Endothelial cell of umbilical vein (primary cell): ENCODE data around the gene STIM1. TPM values are rescaled to one million over a fixed set of nuclear protein-coding genes. Genes with fewer than 3 reads are reported as not detected.

Experiments
- BruUV-seq: library from RNA; stranded (reverse); fragments of 400-500 nt; replicated peaks from 2 replicates; lab custom pipeline; 2021; lab: Mats Ljungman, UMichigan
- CTCF ChIA-PET: fragments of 300-600, 350-600 bp; sonication (Branson Sonifier 250); formaldehyde crosslinking; loops from one replicate; lab custom pipeline; 2021; ENCODE audit warnings: antibody characterized with exemption, inconsistent platforms; lab: Charles Lee
- POLR2A ChIA-PET: fragments of 300-600, 350-600 bp; sonication (Branson Sonifier 250); formaldehyde crosslinking; loops from one replicate; lab custom pipeline; 2021; ENCODE audit warnings: antibody characterized with exemption, inconsistent platforms; lab: Charles Lee
- DNase-seq: peaks from one replicate; pipeline ENCODE4 v3.0.0-alpha.2; 2011; ENCODE audit warnings: low read depth, low spot score
- FAIRE-seq: peaks from 2 replicates; lab custom pipeline; 2011; peaks lifted over from hg19 to GRCh38; lab: Jason Lieb, UNC
- H2AFZ ChIP-seq: 2 replicates; pipeline ENCODE4 v1.6.0; 2012; ENCODE audit warnings: low read depth, low read length, control low read depth, inconsistent platforms
- H3K27ac ChIP-seq: 2 replicates; pipeline ENCODE4 v1.5.1; 2011; ENCODE audit warnings: low read depth, mild to moderate bottlenecking, control low read depth, low read length, moderate library complexity; ENCODE audit not compliant: insufficient read depth
- H3K27me3 ChIP-seq, 2 experiments: 2 replicates each; pipeline versions ENCODE4 v1.6.0 to v1.6.1; 2011; ENCODE audit warnings: low read length in 2 of 2, mixed read lengths in 1 of 2; ENCODE audit not compliant: control insufficient read depth in 2 of 2, insufficient read depth in 2 of 2
- H3K36me3 ChIP-seq, 2 experiments: 2 replicates in 1 of 2; 3 replicates in 1 of 2; pipeline ENCODE4 v1.5.1; 2011; ENCODE audit warnings: low read length in 2 of 2, mild to moderate bottlenecking in 1 of 2, moderate library complexity in 1 of 2; ENCODE audit not compliant: control insufficient read depth in 2 of 2, insufficient read depth in 2 of 2; ENCODE audit errors: extremely low read depth in 1 of 2
- H3K4me1 ChIP-seq: 3 replicates; pipeline ENCODE4 v1.5.1; 2011; ENCODE audit warnings: mild to moderate bottlenecking, low read length; ENCODE audit not compliant: control insufficient read depth, insufficient read depth; ENCODE audit errors: extremely low read depth
- H3K4me2 ChIP-seq: 2 replicates; pipeline ENCODE4 v1.6.1; 2011; ENCODE audit warnings: low read length, control low read depth, mixed read lengths; ENCODE audit not compliant: insufficient read depth
- H3K4me3 ChIP-seq, 3 experiments: fragments of 200-600 bp in 1 of 3; sonication (generic), shearing (Covaris generic) in 1 of 3; replicated peaks in 1 of 3; 2 replicates each; pipeline ENCODE4 v1.5.1; 2011 to 2016; ENCODE audit warnings: control low read depth in 3 of 3, low read length in 3 of 3, mild to moderate bottlenecking in 2 of 3, inconsistent platforms in 1 of 3, low read depth in 1 of 3, moderate library complexity in 1 of 3; ENCODE audit not compliant: insufficient read depth in 1 of 3
- H3K79me2 ChIP-seq: 2 replicates; pipeline ENCODE4 v1.6.0; 2012; ENCODE audit warnings: low read length, inconsistent platforms; ENCODE audit not compliant: control insufficient read depth, insufficient read depth
- H3K9ac ChIP-seq: replicated peaks from 2 replicates; pipeline ENCODE3; 2011; ENCODE audit warnings: low read length, control low read depth; ENCODE audit not compliant: insufficient read depth; ENCODE audit errors: extremely low read depth
- H3K9me1 ChIP-seq: replicated peaks from 3 replicates; pipeline ENCODE4 v1.6.0; 2011; ENCODE audit warnings: mild to moderate bottlenecking, low read length; ENCODE audit not compliant: control insufficient read depth, insufficient read depth; ENCODE audit errors: extremely low read depth
- H3K9me3 ChIP-seq: replicated peaks from 2 replicates; pipeline ENCODE4 v1.5.1; 2012; ENCODE audit warnings: low read length, inconsistent platforms; ENCODE audit not compliant: control insufficient read depth, insufficient read depth
- H4K20me1 ChIP-seq: replicated peaks from 2 replicates; pipeline ENCODE3; 2011; ENCODE audit warnings: mild to moderate bottlenecking, low read length; ENCODE audit not compliant: control insufficient read depth, insufficient read depth; ENCODE audit errors: extremely low read depth
- EZH2 ChIP-seq: IDR thresholded peaks from 2 replicates; pipeline ENCODE4 v1.6.1; 2012; ENCODE audit warnings: borderline replicate concordance, low read depth, mild to moderate bottlenecking, moderate library complexity, low read length, inconsistent platforms; ENCODE audit not compliant: severe bottlenecking
- FOS ChIP-seq: IDR thresholded peaks from 2 replicates; pipeline ENCODE4 v1.6.1; 2011; ENCODE audit warnings: mild to moderate bottlenecking, low read length, moderate library complexity, borderline replicate concordance; ENCODE audit not compliant: insufficient read depth
- GATA2 ChIP-seq: IDR thresholded peaks from 2 replicates; pipeline ENCODE4 v1.7.0; 2011; ENCODE audit warnings: low read depth, mild to moderate bottlenecking, moderate library complexity, mixed read lengths, low read length; ENCODE audit not compliant: insufficient read length, insufficient read depth
- JUN ChIP-seq: IDR thresholded peaks from 2 replicates; pipeline ENCODE4 v1.6.1; 2011; ENCODE audit warnings: borderline replicate concordance, low read depth; ENCODE audit not compliant: insufficient read length, insufficient read depth
- MYC ChIP-seq: IDR thresholded peaks from one replicate; pipeline ENCODE4 v1.6.1; 2011; ENCODE audit warnings: mild to moderate bottlenecking, low read depth, low read length
- POLR2A ChIP-seq: IDR thresholded peaks from 2 replicates; pipeline ENCODE4 v1.6.1; 2012; ENCODE audit warnings: low read depth, mild to moderate bottlenecking, control low read depth, low read length
- POLR2AphosphoS5 ChIP-seq: IDR thresholded peaks from 2 replicates; pipeline ENCODE4 v1.6.1; 2012; ENCODE audit warnings: low read depth, mild to moderate bottlenecking, control low read depth, low read length, moderate library complexity; ENCODE audit not compliant: insufficient read depth
- dilution Hi-C: fragments of 300-500 bp; cut with MboI; formaldehyde crosslinking; loops from one replicate; pipeline ENCODE4 v1.15.0; 2019; ENCODE audit warnings: low sequenced_read_pairs; ENCODE audit not compliant: extremely low pct_ligation_motif_present
- intact Hi-C: fragments of 100-400 bp; cut with micrococcal nuclease; formaldehyde crosslinking; loops from one replicate; pipeline ENCODE4 v1.10.0; 2022
- polyA plus RNA-seq, 4 experiments: library from polyadenylated mRNA; depleted of rRNA in 3 of 4; stranded (reverse) in 3 of 4; unstranded in 1 of 4; fragments of >200 nt; gene quantifications; 2 replicates each; pipeline versions ENCODE4 v1.2.1 to v1.2.3, GENCODE V29; 2011 to 2012; ENCODE audit warnings: missing spikeins in 1 of 4
- total RNA-seq: library from RNA; stranded (reverse); gene quantifications from 2 replicates; pipeline ENCODE4 v1.2.3, GENCODE V29; 2021
- TF ChIP-seq, protein P1 (sequence below), 2 donors: IDR thresholded peaks; 1 replicate in 1 of 2; 2 replicates in 1 of 2; pipeline ENCODE4 v1.5.1; 2011; ENCODE audit warnings: low read length in 2 of 2, mild to moderate bottlenecking in 2 of 2, moderate library complexity in 2 of 2, control low read depth in 1 of 2, inconsistent platforms in 1 of 2, low read depth in 1 of 2; ENCODE audit not compliant: insufficient read depth in 1 of 2; ENCODE audit errors: extremely low read depth in 1 of 2
- TF ChIP-seq, protein P2 (sequence below): IDR thresholded peaks from 2 replicates; pipeline ENCODE4 v1.6.1; 2011; ENCODE audit not compliant: insufficient read depth, insufficient read length

STIM1 gene
- total and polyA plus RNA-seq, 2 donors (not counting 3 experiments of a cell fraction or from before 2014, with no cell fraction given) = 32.7 to 33.4 TPM

DNA sequence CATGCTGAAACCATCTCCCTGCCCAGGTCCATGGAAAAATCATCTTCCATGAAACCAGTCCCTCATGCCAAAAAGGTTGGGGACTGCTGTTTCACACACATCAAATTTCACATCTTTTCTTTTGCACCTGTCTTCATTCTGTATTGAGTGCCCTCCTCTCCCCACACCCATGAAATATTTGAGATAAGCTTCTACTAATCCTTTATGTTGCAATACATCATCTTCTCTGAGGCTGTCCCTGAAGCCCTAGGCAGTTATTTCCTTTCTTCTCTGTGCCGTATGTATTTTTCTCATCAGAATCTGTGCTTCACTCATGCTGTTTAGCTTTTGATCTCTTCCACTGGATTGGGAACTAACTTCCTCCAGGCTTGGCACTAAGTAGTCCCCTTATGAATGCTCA is 199.2 kb downstream of the STIM1 start:
- TF ChIP-seq GATA2 (no peak), MYC (no peak), POLR2AphosphoS5 (no peak), FOS (no peak), POLR2A (no peak), JUN (no peak), EZH2 (no peak)
- TF ChIP-seq, protein P1, sequence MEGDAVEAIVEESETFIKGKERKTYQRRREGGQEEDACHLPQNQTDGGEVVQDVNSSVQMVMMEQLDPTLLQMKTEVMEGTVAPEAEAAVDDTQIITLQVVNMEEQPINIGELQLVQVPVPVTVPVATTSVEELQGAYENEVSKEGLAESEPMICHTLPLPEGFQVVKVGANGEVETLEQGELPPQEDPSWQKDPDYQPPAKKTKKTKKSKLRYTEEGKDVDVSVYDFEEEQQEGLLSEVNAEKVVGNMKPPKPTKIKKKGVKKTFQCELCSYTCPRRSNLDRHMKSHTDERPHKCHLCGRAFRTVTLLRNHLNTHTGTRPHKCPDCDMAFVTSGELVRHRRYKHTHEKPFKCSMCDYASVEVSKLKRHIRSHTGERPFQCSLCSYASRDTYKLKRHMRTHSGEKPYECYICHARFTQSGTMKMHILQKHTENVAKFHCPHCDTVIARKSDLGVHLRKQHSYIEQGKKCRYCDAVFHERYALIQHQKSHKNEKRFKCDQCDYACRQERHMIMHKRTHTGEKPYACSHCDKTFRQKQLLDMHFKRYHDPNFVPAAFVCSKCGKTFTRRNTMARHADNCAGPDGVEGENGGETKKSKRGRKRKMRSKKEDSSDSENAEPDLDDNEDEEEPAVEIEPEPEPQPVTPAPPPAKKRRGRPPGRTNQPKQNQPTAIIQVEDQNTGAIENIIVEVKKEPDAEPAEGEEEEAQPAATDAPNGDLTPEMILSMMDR (IDR thresholded peaks at IDR 0.05; ENCODE audit: extremely low read depth in 1 of 2, insufficient read depth in 1 of 2, low read depth in 1 of 2, low read length in 2 of 2) = no peak
- TF ChIP-seq, protein P2, sequence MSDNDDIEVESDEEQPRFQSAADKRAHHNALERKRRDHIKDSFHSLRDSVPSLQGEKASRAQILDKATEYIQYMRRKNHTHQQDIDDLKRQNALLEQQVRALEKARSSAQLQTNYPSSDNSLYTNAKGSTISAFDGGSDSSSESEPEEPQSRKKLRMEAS = no peak

More for the DNA sequence above, 199.2 kb downstream of the STIM1 start:
- Histone ChIP-seq H3K4me3 (no peak overlapping the region), H4K20me1 (no peaks in the 10 kb centered on the region), H3K4me2 (no peak overlapping the region), H3K27me3 (no peaks in the 10 kb centered on the region), H2AFZ (no peak overlapping the region), H3K79me2 (no peaks in the 10 kb centered on the region), H3K9me3 (no peaks in the 10 kb centered on the region), H3K4me1 (peaks cover 11% of the 10 kb centered on the region), H3K9me1 (no peaks in the 10 kb centered on the region), H3K36me3 (no peaks in the 10 kb centered on the region), H3K27ac (no peak overlapping the region), H3K9ac (no peak overlapping the region)
- ChIA-PET CTCF (interaction anchor here (0.6 to 2.2 kb wide), 3 partner anchors 16 to 205 kb away, joined by 3 to 8 read pairs (median 3); no protein-coding TSS in a partner anchor), POLR2A (no interaction called here)
- intact Hi-C loops (no loop called here), dilution Hi-C loops (loop anchor here (25.0 kb wide), 1 partner anchor 192 kb away; the partner anchor contains the start of gene STIM1)
- DNase-seq = no peak
- no peak for FAIRE-seq
- BruUV-seq = no TSS peak
